Stimulated activated CD8-positive, alpha-beta memory T cell treated with anti-CD3 and anti-CD28 coated beads, Interleukin-15, amount 100 ng/mL, for 24 hours (primary cell): ENCODE results near the gene ABI3.

Experiments used
- DNase-seq: peaks from one replicate; pipeline ENCODE4 v3.0.0-alpha.2; 2020; ENCODE audit warnings: low read depth

ABI3 gene

DNA sequence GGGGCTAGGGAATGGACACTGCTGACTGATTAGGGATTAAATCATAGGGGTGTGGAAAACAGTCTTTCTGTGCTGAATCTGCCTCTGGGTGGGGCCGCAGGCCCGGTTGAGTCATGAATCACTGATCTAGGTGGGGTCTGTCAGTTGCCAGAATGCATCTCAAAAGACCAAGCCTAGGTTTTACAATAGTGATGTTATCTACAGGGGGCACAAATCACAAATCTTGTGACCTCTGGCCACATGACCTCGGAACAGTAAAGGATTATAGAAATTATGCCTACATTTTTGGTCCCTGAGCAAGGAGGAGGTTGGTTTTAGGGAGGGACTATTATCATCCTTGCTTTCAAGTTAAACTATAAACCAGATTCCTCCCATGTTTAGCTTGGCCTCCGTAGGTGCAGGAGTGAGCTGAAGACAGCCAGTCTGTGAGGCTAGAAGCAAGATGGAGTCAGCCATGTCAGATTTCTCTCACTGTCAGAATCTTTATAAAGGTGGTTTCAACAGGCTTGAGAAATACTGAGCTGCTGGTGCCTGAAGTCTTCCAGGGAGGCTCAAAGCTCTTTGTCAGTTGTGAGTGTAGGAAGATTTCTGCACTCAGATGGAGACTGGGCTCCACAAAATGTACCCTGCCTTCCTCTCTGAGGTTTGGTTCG, 13.0 kb upstream of the ABI3 start:
- DNase-seq = no peak

DNA sequence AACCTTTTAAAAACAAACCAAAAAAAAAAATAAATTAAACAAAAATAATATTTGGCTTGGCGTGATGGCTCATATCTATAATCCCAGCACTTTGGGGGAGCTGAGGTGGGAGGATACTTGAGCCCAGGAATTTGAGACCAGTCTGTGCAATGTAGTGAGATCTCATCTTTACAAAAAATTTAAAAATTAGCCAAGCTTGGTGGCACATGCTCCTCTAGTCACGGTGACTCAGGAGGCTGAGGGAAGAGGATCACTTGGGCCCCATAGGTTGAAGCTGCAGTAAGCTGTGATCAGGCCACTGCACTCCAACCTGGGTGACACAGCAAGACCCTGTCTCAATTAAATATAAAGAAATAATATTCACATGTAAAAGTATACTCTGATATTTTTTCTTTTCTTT, 12.3 kb upstream of the ABI3 start:
- DNase-seq = no peak

DNA sequence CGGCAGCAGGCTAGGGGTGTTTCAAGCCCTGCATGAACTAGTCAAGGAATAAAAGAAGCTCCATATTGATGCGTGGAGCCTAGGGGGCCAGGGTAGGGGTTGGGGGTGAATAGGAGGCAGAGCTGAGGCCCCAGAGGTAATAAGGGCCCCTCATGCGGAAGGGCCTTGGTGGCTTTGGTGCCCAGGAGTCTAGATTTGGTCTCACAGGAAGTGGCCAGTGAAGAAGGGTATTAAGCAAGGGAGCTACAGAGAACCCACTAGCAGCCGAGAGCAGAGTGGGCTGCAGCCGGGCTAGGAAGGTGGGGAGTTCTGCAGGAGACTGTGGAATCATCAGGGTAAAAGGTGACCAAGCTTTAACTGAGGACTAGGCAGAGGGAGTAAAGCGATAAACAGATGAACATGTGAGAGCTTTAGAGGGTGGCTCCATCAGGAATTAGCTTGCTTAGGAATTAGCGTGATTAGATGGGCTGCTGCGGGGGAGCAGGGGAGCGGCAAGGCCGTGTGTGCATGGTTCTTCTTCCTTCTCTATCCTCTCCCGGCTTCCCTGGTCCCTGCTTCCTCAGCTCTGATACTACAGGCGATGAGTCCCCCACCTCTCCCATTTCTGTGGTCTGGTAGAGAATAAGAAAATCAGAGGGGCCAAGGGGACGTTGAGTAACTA, 10.0 kb upstream of the ABI3 start:
- DNase-seq = no peak

DNA sequence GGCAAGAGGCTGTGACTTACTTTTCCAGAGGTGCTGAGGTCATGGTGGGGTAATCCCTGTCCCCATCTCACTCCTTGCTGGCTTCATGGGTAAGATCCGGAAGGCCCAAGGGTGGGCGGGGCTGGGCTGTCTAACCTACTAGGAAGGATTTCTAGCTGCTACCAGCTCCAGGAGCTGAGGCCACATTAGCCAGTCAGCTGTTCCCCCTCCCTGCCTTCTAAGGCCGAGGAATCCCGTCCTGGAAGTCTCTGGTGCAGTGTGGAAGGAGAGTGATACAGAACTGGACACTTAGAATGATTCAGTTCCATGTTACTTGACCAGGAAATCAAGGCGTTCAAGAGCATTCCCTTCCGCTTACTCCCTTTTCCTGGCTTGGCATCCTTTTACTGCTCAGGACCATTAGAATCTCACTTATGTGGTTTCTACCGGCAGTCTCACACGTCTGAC, 9.0 kb upstream of the ABI3 start:
- DNase-seq = no peak

DNA sequence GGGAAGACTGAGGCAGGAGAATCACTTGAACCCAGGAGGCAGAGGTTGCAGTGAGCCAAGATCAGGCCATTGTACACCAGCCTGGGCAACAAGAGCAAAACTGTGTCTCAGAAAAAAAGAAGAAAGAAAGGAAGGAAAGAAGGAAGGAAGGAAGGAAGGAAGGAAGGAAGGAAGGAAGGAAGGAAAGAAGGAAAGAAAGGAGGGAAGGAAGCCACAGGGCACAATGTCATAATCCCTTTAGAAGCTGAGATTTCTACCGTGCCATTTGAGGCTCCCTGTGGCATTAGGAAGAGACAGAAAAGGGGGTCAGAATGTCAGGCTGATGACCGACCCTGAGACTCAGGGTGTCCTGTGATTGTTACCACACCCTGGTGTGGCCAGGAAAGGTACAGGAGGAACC, 6.7 kb upstream of the ABI3 start:
- DNase-seq = no peak

DNA sequence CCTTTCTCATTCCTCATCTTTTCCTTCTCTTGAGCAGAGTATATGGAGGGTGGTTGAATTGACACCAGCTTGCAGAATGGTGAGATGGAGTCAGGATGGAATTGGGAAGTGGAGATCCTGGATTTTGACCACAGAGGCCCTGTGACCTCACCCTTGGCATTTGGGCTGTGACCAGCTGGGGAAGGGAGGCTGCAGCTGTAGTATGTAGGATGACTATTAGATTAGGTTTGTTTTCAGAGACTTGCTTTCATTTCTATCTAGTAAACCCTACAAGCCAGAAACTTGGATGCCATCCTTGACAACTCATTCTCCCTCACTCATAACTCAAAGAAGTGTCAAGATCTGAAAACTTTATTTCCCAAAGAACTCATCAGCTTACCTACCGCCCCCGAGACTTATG, 6.0 kb upstream of the ABI3 start:
- no peak for DNase-seq

DNA sequence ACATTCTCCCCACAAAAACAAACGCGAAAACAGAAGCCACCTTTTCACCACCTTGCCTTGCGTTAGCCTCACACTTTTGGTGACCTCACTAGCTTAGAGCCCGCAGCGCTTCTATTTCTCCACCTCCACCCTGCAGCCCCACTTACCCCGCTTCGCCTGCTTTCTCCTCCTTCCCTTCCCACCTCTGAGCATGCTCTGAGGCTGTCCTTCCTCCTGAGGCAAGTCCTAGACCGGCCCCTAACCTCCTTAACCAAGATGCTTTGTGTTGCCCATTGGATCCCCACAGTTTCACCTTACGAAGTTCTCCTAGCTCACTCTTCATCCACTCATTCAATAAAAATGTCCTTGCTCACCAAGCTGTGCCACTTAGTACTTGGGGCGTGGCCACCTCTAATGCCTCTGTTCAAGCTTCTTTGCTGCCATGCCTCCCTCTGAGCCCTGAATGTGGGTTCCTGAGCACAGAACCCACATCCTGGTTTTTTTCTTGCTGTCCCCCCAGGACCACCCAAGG, 1.4 kb upstream of the ABI3 start:
- no peak for DNase-seq

DNA sequence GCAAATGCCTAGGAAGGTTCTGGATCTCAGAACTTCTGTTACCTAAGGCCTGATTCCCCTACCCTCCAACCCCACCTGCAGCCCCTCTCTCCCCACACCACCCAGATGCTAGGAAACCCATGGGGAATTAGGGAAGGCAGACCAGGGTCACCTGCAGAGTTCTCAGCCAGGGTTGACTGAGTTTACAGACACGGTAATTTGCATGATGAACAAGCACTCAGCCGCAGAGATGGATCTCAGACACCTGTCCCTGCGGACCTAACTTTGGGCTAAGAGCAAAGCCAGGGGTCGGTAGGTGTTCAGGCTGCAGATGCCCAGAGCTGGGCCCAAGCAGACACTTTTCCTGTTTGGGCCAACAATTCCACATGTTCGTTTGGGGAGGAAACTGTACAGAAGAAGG, 2.9 kb downstream of the ABI3 start:
- DNase-seq = no peak

DNA sequence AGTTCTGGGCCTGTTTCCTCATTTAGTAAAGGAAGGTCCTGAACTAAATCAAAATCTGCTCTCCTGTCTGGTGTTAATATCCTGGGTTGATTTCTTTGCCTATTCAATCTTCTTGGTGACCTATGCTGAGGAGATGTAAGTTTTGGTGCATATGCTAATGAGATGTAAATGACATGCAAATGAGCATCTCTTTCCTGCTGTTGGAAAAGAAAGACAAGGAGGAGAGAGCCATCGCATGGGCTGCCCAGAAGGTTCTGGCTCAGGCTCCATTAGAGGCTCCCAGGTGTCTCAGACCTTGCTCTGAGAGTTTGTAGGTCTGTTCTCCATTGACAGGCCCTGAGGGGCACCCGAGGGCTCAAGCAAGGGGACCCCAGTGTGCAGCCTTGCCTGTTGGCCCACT, 3.3 kb downstream of the ABI3 start:
- DNase-seq = no peak

DNA sequence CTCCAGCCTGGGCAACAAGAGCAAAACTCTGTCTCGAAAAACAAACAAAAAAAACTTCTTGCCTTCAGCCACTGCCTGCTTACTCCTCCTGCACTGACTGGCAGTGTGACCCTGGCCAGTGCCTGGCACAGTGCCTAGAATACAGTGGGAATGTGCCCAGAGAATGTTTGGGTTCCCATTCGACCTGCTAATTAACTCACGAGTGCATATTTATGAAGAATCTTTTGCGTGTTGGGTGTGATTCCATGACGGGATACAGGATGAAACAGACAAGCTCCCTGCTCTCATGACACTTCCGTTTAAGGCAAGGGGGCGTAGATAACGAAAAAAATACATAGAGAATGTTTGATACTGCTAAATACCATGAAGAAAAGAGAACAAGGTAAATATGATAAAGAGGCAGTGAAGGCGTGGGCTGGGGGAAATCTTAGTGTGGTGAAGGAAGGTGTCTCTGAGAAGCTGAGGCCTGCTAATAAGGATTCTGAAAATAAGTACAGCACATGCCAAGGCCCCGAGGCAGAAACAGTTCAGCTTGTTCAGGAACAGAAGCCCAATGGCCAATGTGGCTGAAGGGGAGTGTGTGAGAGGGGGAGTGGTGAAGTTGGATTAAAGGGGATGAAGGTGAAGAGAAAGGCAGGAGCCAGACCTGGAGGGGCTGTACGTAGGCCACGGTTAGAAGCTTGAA, 4.3 kb downstream of the ABI3 start:
- no peak for DNase-seq

DNA sequence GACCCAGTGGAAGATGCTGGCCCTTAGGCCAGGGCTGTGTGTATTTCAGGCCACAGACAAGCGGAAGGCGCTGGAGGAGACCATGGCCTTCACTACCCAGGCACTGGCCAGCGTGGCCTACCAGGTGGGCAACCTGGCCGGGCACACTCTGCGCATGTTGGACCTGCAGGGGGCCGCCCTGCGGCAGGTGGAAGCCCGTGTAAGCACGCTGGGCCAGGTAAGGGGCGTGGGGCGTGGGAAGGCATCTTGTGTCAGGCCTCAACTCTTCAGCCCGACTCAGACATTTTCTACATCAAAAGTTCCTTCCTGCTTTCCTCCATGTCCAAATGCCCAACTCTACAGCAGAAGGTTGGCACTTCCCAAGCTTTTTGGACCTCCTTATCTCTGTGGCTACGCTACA, 6.0 kb downstream of the ABI3 start:
- DNase-seq = no peak

DNA sequence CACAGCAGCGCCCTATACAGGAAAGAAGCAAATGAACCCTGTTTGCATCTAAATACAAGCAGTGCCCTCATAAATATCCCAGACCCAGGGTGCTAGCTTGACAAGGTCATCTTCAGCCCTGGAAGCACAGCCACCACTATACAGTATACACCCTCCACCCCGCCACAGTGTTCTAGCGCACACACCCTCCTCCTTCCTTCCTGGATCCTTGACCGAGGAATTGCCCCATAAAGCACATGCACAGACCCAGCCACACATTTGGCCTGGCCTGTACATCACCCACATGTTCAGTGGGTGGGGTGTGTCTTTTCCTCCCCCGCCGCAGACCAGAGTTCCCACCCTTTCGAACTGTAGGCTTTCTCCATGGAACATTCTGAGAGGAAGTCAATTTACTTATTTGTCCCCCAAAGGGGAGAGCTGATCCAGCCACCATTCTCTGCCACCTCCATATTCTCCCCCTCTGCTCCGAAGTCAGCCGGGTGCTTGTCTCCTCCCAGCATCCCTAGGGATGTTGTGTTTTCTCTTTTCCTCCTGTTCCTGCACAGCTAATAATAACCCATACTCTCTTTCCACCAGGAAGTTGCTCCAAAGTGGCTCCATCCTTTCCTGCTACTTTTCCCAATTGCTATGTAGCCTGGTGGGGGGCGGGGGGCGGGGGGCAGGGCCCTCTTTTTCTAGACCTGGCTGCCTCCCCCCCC, 6.6 kb downstream of the ABI3 start:
- DNase-seq = no peak

DNA sequence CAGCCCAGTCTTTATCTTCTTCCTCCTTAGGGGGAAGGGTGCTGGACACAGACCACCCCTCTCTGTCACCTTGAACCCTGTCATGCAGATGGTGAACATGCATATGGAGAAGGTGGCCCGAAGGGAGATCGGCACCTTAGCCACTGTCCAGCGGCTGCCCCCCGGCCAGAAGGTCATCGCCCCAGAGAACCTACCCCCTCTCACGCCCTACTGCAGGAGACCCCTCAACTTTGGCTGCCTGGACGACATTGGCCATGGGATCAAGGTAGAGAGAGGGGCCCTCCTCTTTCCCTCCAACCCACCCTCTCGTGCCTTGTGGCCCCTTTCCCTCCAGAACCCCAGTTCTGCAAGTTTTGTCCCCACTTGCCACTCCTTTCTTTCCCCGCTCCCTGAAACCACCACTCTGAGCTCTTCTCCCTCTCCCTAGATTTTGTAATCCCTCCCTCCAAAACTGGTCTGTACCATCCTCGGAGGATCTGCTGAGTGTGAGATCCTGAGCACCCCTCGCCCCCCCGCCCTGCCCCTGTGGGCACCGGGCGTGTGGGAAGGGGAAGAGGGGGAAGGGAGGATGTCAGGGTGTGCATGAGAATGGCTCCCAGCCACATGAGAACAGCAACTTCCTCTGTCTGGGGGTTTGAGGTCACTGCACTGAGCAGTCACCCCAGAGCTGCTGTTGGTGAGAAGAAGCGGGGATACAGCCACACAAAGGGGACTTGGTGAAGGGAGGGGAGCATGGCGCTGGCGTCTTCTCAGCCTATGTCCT, 7.3 kb downstream of the ABI3 start:
- DNase-seq = no peak

DNA sequence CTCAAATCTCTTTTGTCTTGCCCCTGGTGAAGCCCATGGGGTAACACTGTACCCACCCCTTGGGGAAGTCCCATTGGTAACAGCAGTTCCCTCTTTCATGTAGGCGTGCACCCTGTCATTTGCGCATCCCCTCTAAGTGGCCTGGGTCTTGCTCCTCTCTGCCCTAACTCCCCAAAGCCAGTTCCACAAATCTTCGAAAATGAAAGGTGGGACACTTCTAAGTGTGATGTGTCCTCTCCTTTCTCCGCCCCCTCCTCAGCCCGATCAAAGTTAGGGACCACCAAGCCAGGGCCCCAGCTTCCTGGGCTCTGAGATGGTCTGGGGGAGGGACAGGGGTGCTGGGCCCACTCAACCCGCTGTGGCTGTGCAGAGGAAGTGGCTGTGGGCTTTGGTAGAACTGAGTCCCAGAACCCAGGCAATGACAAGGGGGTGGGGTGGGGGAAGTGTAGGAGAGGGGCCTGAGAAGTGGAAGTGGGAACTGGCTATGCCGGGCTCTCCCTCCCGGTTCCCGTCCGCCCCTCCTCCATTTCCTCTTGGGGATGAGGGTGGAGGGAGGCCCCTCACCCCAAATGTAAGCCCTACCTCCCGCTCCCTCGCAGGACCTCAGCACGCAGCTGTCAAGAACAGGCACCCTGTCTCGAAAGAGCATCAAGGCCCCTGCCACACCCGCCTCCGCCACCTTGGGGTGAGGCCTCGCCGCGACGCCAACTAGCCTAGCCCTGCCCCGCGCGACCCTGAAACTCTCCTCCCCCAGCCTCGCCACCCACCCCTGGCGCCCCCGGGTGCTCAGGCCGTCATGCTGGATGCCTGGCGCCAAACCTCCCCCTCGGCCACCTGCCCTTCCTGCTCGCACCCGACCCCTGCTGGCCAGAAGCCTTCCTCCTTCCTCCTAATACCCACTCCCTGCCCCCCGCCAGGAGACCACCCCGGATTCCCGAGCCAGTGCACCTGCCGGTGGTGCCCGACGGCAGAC, 8.7 kb downstream of the ABI3 start:
- no peak for DNase-seq

DNA sequence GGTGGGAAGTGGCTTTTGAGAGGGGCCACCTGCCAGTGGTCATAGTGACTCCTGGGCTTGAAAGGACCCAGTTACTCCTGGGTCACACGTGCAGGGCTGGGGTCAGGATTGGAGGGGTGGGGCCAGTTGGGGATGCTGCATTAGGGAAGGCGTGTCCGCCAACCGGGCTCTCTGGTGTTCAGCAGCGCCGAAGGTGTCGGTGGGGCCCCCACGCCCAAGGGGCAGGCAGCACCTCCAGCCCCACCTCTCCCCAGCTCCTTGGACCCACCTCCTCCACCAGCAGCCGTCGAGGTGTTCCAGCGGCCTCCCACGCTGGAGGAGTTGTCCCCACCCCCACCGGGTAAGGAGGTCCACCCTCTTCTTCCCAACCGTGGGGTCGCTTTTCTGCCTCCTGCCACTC, 9.5 kb downstream of the ABI3 start:
- DNase-seq = no peak

DNA sequence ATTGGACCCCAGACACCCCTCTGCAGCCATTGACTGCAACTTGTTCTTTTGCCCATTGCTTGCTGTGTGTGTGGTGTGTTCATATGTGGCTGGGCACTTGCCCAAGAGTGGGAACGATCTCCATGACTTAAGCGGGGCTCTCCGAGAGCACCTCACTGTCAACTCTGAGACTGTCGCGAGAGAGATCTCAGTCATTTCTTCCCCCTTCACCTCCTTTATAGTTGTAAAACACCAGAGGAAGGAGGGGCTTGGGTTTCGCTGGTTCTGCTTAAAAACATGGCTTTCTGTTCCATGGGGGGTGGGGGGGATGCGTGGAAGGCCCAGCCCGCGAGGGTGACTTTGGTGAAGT, 12.6 kb downstream of the ABI3 start:
- DNase-seq = no peak

DNA sequence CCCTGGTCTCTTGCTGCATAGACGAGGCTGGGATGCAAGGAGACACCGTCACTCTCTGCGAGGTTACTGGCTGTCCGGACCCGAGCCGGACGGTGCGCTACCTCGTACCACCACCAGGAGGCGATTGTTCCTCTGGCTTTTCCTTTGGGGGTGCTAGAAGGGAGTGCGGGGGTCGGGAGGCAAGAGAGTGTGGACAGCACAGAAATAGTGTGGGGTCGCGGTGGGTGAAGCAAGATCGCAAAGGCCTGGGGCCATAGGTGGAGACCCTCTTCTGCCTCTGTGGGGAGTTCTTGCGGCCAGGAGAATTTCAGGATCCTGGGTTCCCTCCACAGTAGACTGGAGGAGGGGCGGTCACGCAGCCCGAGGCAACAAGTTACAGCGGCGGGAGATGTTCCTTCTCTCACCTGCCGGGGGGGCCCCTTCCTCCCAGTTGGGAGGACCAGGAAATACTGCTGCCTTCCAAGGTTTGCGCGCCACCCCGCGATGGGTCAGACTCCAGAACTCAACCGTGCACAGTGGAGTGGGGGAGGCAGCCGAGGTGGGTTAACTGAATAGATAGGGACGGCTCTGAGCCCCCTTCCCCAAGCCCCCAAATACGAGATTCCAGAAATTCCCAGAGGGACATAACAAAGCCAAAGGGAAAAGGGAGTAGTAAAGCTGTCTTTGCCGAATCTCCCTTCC, 13.2 kb downstream of the ABI3 start:
- peak; percentile 56 for DNase-seq

DNA sequence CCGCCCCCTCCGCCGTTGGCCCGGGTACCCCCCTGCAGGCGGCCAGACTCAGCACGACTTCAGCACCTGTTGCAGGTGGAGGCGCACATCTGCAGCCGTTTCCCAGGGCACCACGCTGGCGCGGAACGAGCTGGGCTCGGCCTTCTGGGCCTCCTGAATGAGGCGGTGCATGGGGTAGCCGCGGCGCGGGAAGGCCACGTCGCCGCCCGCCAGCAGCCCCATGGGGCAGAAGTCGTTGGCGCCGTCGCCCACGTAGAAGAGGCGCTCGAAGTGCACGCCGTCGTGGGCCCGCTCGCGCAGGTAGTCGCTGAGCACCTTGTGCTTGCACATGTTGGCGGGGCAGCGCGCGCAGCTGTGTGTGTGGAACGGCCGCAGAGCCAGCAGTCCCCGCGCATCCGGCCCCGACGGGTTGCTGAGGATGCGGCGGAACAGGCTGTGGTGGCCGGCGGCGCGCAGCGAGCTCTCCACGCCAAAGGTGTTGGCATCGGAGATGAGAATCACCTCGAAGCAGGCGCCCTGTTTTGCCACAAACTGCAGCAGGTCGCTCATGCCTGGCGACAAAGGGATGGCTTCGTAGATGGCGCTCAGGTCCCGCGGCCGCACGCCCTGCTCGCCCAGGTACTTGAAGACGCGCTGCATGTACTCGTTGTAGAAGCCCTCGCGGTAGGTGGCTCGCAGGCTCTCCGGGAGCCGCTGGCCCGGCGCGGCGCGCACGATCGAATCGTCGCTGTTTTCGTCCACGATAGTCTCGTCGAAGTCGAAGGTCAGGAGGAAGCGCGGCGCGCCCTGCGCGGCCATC, 13.9 kb downstream of the ABI3 start:
- DNase-seq = no peak

DNA sequence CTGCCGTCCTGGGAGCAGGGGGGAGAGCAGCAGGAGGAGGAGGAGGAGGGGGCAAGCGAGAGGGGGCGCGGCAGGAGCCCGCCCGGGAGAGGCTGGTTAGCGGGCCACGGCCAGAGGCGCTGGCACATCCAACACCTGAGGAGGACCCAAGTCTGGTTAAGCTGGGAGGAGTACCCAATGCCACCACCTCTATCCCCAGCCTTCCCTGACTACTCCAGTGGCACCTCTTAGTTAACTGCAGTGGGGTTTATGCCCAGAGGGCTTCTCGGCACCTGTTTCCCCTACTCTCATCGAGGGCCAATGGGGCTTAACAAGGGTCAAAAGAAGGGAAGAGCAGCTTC, 14.5 kb downstream of the ABI3 start:
- no peak for DNase-seq
